Mesendoderm (in vitro differentiated cells): ENCODE data around the gene GNAQ.

Source experiments
- DNase-seq: peaks from one replicate; pipeline ENCODE4 v3.0.0; 2013
- H2AK5ac ChIP-seq: 2 replicates; pipeline ENCODE4 v1.6.1; 2013; ENCODE audit warnings: low read length, inconsistent platforms
- H2BK120ac ChIP-seq: 2 replicates; pipeline ENCODE4 v1.6.1; 2013; ENCODE audit warnings: low read depth, mild to moderate bottlenecking, low read length, moderate library complexity, mixed read lengths
- H2BK15ac ChIP-seq: replicated peaks from 2 replicates; pipeline ENCODE4 v1.6.1; 2013; ENCODE audit warnings: low read depth, mild to moderate bottlenecking, moderate library complexity
- H2BK5ac ChIP-seq: 2 replicates; pipeline ENCODE4 v1.6.1; 2013; ENCODE audit warnings: low read length, inconsistent platforms
- H3K18ac ChIP-seq: 2 replicates; pipeline ENCODE4 v1.6.1; 2013; ENCODE audit warnings: mild to moderate bottlenecking, low read length, mixed read lengths
- H3K23ac ChIP-seq: one replicate; pipeline ENCODE4 v1.6.1; 2013; ENCODE audit warnings: low read length
- H3K27ac ChIP-seq: 2 replicates; pipeline ENCODE4 v1.5.1; 2013; ENCODE audit warnings: low read depth, mild to moderate bottlenecking, inconsistent platforms, low read length, moderate library complexity
- H3K27me3 ChIP-seq: 2 replicates; pipeline ENCODE4 v1.6.1; 2013; ENCODE audit warnings: low read length, control low read depth, mild to moderate bottlenecking, inconsistent platforms; ENCODE audit not compliant: insufficient read depth, poor library complexity
- H3K36me3 ChIP-seq: 2 replicates; pipeline ENCODE4 v1.6.1; 2013; ENCODE audit warnings: low read length, inconsistent platforms; ENCODE audit not compliant: control insufficient read depth, insufficient read depth
- H3K4ac ChIP-seq: one replicate; pipeline ENCODE4 v1.6.1; 2013; ENCODE audit warnings: low read depth, mild to moderate bottlenecking, low read length, moderate library complexity
- H3K4me1 ChIP-seq: 2 replicates; pipeline ENCODE4 v1.6.1; 2013; ENCODE audit warnings: low read depth, low read length, inconsistent platforms; ENCODE audit not compliant: control insufficient read depth
- H3K4me2 ChIP-seq: 2 replicates; pipeline ENCODE4 v1.6.1; 2013; ENCODE audit warnings: low read length
- H3K4me3 ChIP-seq: 2 replicates; pipeline ENCODE4 v1.5.1; 2013; ENCODE audit warnings: mild to moderate bottlenecking, low read length
- H3K56ac ChIP-seq: one replicate; pipeline ENCODE4 v1.6.1; 2013; ENCODE audit warnings: low read length
- H3K79me1 ChIP-seq: 2 replicates; pipeline ENCODE4 v1.6.1; 2013; ENCODE audit warnings: low read length, inconsistent platforms
- H3K79me2 ChIP-seq: 2 replicates; pipeline ENCODE4 v1.6.1; 2013; ENCODE audit warnings: mild to moderate bottlenecking, low read length; ENCODE audit not compliant: control insufficient read depth, insufficient read depth
- H3K9ac ChIP-seq: 2 replicates; pipeline ENCODE4 v1.6.1; 2013; ENCODE audit warnings: low read length, inconsistent platforms
- H4K5ac ChIP-seq: one replicate; pipeline ENCODE4 v1.6.1; 2013; ENCODE audit warnings: low read length
- H4K8ac ChIP-seq: one replicate; pipeline ENCODE4 v1.6.1; 2013; ENCODE audit warnings: low read depth, mild to moderate bottlenecking, control low read depth, low read length, moderate library complexity
- whole genome bisulfite sequencing: extraction: QIAGEN DNeasy Blood & Tissue Kit; methylation state at CpG from one replicate; pipeline ENCODE4 v1.1.7; 2013; ENCODE audit warnings: low lambda C conversion rate, missing lambda C conversion rate; ENCODE audit not compliant: insufficient coverage; ENCODE audit errors: extremely low coverage; 5-methylcytosine and 5-hydroxymethylcytosine counted together

The GNAQ gene

DNA sequence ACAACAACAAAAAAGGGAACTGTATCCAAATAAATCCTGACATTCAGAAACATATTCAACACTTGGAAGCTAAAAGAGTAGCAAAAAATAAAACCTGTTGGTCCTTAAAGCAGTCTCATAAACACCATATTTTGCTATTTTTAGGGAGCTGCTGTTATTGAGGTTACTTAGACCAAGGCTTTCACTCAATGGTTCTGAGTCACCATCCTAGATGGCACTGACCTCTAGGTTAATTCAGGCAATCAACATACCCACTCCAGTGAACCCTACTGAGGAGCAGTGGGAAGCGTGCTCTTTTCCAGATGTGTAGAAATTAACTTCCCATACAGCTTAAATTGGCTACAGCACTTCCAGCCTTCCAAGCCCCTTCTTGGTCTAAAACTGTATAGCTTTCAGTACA is 5.2 kb downstream of the GNAQ start:
- Histone ChIP-seq H3K56ac (no peak overlapping the region), H2BK15ac (no peak overlapping the region), H3K4me3 (no peak overlapping the region), H4K5ac (no peak overlapping the region), H3K27ac (no peak overlapping the region), H3K4ac (no peak overlapping the region), H2BK120ac (no peak overlapping the region), H3K9ac (no peak overlapping the region), H2BK5ac (no peak overlapping the region), H3K27me3 (no peaks in the 10 kb centered on the region), H2AK5ac (no peak overlapping the region), H3K23ac (no peak overlapping the region), H3K79me1 (peaks cover 9% of the 10 kb centered on the region), H3K18ac (no peak overlapping the region), H3K79me2 (peaks cover 67% of the 10 kb centered on the region), H3K4me2 (no peak overlapping the region), H4K8ac (no peak overlapping the region), H3K4me1 (peaks cover 10% of the 10 kb centered on the region), H3K36me3 (no peaks in the 10 kb centered on the region)
- peak; percentile 70 for DNase-seq
- WGBS: no CpG with 5 or more reads among the region's 1 CpG

DNA sequence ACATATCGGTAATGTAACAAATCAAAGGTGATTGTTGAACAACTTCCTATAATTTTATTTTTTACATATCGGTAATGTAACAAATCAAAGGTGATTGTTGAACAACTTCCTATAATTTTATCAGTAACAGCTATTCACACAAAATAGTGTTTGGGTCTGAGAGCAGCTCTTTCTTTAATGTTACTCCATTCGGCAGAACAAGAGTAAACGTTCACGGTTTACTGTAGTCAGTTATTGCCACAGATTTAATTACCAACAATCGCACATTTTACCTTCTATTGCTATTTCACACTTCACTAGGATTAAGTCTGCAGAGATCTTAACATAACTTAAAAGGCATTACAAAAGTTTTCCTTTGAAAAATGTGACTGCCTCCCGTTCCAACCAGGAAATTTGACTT is 6.4 kb downstream of the GNAQ start:
- Histone ChIP-seq H3K79me2 (peaks cover 72% of the 10 kb centered on the region), H3K4me2 (no peak overlapping the region), H2BK15ac (no peak overlapping the region), H3K36me3 (no peaks in the 10 kb centered on the region), H3K9ac (no peak overlapping the region), H3K56ac (no peak overlapping the region), H3K4me3 (no peak overlapping the region), H3K79me1 (peaks cover 15% of the 10 kb centered on the region), H2BK5ac (no peak overlapping the region), H4K5ac (no peak overlapping the region), H2AK5ac (no peak overlapping the region), H3K18ac (no peak overlapping the region), H4K8ac (no peak overlapping the region), H3K4ac (no peak overlapping the region), H2BK120ac (no peak overlapping the region), H3K27me3 (no peaks in the 10 kb centered on the region), H3K27ac (no peak overlapping the region), H3K4me1 (peaks cover 10% of the 10 kb centered on the region), H3K23ac (no peak overlapping the region)
- no CpG with 5 or more reads among the region's 7 CpGs for WGBS
- no peak for DNase-seq

DNA sequence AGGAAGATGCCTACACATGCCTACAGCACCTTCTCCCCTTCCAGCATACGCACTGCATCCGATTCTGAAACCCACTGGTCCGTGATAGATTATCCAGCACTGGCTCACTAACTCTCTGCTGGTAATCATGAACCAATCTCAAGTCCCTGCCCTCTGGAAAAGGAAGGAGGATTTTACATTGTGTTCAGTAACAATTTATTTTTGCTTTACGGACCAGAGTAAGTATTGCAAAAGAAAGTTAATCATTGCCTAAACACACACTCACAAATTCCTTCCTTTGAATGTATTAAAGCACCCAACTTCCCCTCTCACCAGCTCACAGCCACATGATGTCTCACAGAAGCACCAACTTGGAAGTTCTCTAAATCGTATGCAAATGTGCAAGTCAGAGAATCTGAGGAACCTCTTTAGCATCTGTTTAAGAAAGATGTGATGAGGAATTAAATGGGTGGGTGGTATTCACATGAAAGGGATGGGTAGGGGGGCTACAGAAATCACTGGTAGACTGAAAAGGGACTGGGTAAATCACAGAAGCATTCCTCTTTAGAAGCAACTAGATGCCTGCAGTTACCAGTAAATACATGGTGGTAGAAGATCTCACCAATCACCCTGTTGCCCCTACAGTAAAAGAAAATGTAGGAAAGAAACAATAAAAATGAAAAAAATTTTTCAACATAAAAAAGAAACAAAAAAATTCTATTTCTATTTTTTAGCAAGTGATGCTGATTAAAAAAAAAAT is 8.4 kb downstream of the GNAQ start:
- Histone ChIP-seq H3K4ac (no peak overlapping the region), H3K4me2 (no peak overlapping the region), H3K79me1 (peaks cover 17% of the 10 kb centered on the region), H3K9ac (peak overlapping the region; percentile 18), H3K23ac (peak overlapping the region; percentile 57), H3K4me3 (no peak overlapping the region), H3K79me2 (peaks cover 66% of the 10 kb centered on the region), H3K27me3 (no peaks in the 10 kb centered on the region), H3K36me3 (no peaks in the 10 kb centered on the region), H4K5ac (no peak overlapping the region), H3K4me1 (peaks cover 10% of the 10 kb centered on the region), H2BK120ac (no peak overlapping the region), H2BK5ac (no peak overlapping the region), H3K27ac (no peak overlapping the region), H2AK5ac (no peak overlapping the region), H4K8ac (no peak overlapping the region), H3K56ac (peak overlapping the region; percentile 36), H3K18ac (no peak overlapping the region), H2BK15ac (no peak overlapping the region)
- no peak for DNase-seq
- WGBS: no CpG with 5 or more reads among the region's 5 CpGs

DNA sequence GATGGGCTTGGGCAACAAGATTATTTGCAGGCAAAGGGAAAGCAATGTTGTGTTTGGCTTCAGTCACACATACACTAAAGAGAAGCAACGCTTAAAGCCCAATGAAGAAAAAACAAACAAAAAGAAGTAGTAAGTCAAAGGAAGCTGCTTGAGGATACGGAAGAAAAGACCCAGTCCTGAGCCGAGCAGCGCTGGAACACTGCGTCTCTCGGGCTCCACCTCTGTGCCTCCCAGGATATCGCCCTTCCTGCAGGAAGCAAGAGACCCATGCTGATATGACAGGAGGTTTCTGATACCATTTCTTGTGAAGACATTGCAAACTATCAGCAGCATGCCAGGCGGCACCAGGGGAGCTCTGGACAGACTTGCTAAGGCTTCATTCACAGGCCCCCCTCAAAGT is 9.9 kb downstream of the GNAQ start:
- Histone ChIP-seq H3K4ac (no peak overlapping the region), H3K18ac (no peak overlapping the region), H3K27ac (no peak overlapping the region), H4K8ac (no peak overlapping the region), H3K4me3 (no peak overlapping the region), H3K23ac (no peak overlapping the region), H3K27me3 (no peaks in the 10 kb centered on the region), H3K9ac (no peak overlapping the region), H2BK5ac (no peak overlapping the region), H3K36me3 (no peaks in the 10 kb centered on the region), H3K79me2 (peaks cover 63% of the 10 kb centered on the region), H2BK15ac (no peak overlapping the region), H3K56ac (peak overlapping the region; percentile 40), H2BK120ac (no peak overlapping the region), H2AK5ac (no peak overlapping the region), H3K4me2 (no peak overlapping the region), H3K79me1 (peaks cover 17% of the 10 kb centered on the region), H3K4me1 (peaks cover 10% of the 10 kb centered on the region), H4K5ac (no peak overlapping the region)
- no CpG with 5 or more reads among the region's 8 CpGs for WGBS
- DNase-seq: peak; percentile 62

DNA sequence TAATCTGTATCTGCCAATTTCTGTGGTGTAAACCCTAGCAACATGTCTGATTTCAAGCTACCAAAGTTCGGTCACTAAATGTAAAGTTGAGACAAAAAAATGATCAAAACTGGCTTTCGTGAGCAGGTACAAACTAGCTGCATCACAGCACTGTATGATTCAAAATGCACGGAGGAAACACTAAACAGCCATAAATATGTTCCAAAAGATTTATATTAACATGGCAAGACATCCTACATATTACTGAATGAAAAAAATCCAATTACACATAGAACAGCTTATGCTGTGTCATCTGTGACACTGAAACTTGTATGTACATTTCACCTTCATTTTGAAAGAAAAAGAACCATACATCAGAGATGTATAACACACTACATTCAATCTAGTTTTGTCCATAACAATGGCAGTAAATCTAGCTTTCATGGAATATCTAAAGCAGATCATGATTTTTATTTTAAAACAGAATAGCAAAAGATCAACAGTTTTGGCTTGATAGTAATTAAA is 14.4 kb downstream of the GNAQ start:
- WGBS: no CpG with 5 or more reads among the region's 3 CpGs
- H3K27ac ChIP-seq: no peak overlapping the region
- no peaks in the 10 kb centered on the region for H3K27me3 ChIP-seq
- H3K4me2 ChIP-seq: no peak overlapping the region
- no peak overlapping the region for H2AK5ac ChIP-seq
- H3K4me1 ChIP-seq: peaks cover 4% of the 10 kb centered on the region
- no peak overlapping the region for H4K5ac ChIP-seq
- H3K36me3 ChIP-seq: no peaks in the 10 kb centered on the region
- H2BK15ac ChIP-seq: no peak overlapping the region
- no peak overlapping the region for H2BK120ac ChIP-seq
- no peak overlapping the region for H3K9ac ChIP-seq
- peaks cover 18% of the 10 kb centered on the region for H3K79me1 ChIP-seq
- H3K56ac ChIP-seq: no peak overlapping the region
- H3K4me3 ChIP-seq: no peak overlapping the region
- no peak overlapping the region for H3K23ac ChIP-seq
- H2BK5ac ChIP-seq: no peak overlapping the region
- H3K4ac ChIP-seq: no peak overlapping the region
- H4K8ac ChIP-seq: no peak overlapping the region
- no peak for DNase-seq
- H3K18ac ChIP-seq: no peak overlapping the region
- peaks cover 43% of the 10 kb centered on the region for H3K79me2 ChIP-seq

DNA sequence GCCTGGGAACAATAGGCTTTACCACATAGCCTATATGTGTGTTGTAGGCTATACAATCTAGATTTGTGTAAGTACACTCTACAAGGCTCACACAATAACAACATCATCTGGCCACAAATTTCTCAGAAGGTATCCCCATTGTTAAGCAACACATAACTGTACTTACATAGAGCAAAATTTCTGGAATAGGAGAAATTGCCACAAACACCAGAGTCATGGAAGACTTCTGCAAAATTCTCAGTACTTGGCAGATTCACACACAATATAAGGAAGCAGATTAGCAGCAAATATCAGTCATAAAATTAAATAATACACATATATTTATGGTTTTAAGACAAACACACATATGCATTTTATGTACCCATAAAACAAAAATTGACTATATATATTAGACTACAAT is 16.4 kb downstream of the GNAQ start:
- peaks cover 35% of the 10 kb centered on the region for H3K79me2 ChIP-seq
- H3K56ac ChIP-seq: no peak overlapping the region
- H3K18ac ChIP-seq: no peak overlapping the region
- H2BK120ac ChIP-seq: no peak overlapping the region
- H4K5ac ChIP-seq: no peak overlapping the region
- H2BK5ac ChIP-seq: no peak overlapping the region
- H3K4me3 ChIP-seq: no peak overlapping the region
- peaks cover 5% of the 10 kb centered on the region for H3K4me1 ChIP-seq
- H3K79me1 ChIP-seq: peaks cover 13% of the 10 kb centered on the region
- no peak overlapping the region for H2AK5ac ChIP-seq
- H3K4me2 ChIP-seq: no peak overlapping the region
- no peak overlapping the region for H3K27ac ChIP-seq
- no peak for DNase-seq
- no peak overlapping the region for H2BK15ac ChIP-seq
- peaks cover 2% of the 10 kb centered on the region for H3K27me3 ChIP-seq
- H3K9ac ChIP-seq: no peak overlapping the region
- H3K36me3 ChIP-seq: no peaks in the 10 kb centered on the region
- no peak overlapping the region for H4K8ac ChIP-seq
- no peak overlapping the region for H3K4ac ChIP-seq
- H3K23ac ChIP-seq: no peak overlapping the region
